GM18861 (cell line): ENCODE results near the gene TMTC1.
"Not testable (repeated sequence)": the region's sequence is repeated elsewhere in the genome, so short reads cannot be mapped to it uniquely, and the experiment has no call there.

ENCODE experiments used
- ATAC-seq: cut with Tn5 transposase; IDR thresholded peaks from one replicate; pipeline ENCODE4 v1.9.1; 2021; ENCODE audit not compliant: unreplicated experiment

Gene TMTC1

GRCh38 chr12:29783773-29784666 lies at the start of gene TMTC1:
TSS of gene TMTC1 (minus strand) at chr12:29783942. CDS start at chr12:29783751, 191 bp downstream.
- no peak for ATAC-seq

DNA sequence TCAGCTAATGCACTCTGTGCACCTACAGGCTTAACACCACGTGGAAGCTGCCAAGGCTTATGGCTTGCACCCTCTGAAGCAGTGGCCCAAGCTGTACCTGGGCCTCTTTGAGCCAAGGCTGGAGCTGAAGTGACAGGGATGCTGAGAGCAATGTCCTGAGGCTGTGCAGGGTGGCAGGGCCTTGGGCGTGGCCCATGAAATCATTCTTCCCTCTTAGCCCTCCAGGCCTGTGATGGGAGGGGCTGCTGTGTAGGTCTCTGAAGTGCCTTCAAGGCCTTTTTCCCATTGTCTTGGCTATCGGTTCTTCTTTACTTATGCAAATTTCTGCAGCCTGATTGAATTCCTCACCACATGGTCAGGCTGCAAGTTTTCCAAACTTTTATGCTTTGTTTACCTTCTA lies 47.4 kb upstream of the TMTC1 start:
- ATAC-seq: no peak

GRCh38 chr12:29830391-29830790 lies 46.6 kb upstream of the TMTC1 start:
- ATAC-seq: no peak

GRCh38 chr12:29818916-29819623 lies 35.3 kb upstream of the TMTC1 start:
- no peak for ATAC-seq

GRCh38 chr12:29816874-29817725 lies 33.4 kb upstream of the TMTC1 start:
- ATAC-seq: no peak

DNA sequence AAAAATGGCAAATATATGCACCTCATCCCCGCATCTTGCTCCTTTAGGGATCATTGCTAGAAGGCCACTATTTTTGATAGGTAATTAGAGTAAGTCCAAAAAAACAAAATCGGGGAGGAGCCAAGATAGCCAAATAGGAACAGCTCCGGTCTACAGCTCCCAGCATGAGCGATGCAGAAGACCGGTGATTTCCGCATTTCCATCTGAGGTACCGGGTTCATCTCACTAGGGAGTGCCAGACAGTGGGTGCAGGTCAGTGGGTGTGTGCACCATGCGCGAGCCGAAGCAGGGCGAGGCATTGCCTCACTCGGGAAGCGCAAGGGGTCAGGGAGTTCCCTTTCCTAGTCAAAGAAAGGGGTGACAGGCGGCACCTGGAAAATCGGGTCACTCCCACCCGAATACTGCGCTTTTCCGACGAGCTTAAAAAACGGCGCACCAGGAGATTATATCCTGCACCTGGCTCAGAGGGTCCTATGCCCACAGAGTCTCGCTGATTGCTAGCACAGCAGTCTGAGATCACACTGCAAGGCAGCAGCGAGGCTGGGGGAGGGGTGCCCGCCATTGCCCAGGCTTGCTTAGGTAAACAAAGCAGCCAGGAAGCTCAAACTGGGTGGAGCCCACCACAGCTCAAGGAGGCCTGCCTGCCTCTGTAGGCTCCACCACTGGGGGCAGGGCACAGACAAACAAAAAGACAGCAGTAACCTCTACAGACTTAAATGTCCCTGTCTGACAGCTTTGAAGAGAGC lies 26.0 kb upstream of the TMTC1 start:
- ATAC-seq: not testable (repeated sequence)

DNA sequence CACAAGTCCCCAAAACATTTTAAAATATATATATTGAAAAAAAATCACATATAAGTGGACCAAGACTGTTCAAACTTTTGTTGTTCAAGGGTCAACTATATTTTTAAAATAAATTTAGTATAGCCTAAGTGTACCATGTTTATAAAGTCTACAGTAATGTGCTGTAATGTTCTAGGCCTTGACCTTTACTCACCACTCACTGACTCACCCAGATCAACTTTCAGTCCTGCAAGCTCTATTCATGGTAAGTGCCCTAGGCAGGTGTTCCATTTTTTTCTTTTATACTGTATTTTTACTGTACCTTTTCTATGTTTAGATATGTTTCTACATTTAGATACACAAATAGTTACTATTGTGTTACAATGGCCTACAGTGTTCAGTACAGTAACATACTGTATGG lies 23.4 kb upstream of the TMTC1 start:
- no peak for ATAC-seq

GRCh38 chr12:29804019-29804418 lies 20.3 kb upstream of the TMTC1 start:
- no peak for ATAC-seq

DNA sequence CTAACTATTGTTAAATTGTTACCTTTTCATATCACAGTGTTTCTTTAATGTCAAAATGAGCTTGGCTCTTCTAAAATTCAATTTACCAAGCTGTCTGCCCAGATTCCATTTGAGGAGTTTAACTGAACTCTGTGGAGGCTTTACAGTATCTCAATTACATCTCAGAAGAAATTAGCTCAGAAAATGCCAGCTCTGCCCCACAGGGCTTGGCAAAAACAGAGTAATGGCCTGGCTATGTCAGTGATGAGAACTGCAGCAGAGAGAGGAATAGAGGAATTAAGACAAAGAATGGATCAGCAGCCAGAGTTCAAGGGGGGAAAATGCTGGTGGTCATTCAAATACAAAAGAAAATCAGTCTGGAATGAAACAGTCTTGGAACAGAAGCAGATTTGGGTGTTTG lies 15.8 kb upstream of the TMTC1 start:
- ATAC-seq: no peak

DNA sequence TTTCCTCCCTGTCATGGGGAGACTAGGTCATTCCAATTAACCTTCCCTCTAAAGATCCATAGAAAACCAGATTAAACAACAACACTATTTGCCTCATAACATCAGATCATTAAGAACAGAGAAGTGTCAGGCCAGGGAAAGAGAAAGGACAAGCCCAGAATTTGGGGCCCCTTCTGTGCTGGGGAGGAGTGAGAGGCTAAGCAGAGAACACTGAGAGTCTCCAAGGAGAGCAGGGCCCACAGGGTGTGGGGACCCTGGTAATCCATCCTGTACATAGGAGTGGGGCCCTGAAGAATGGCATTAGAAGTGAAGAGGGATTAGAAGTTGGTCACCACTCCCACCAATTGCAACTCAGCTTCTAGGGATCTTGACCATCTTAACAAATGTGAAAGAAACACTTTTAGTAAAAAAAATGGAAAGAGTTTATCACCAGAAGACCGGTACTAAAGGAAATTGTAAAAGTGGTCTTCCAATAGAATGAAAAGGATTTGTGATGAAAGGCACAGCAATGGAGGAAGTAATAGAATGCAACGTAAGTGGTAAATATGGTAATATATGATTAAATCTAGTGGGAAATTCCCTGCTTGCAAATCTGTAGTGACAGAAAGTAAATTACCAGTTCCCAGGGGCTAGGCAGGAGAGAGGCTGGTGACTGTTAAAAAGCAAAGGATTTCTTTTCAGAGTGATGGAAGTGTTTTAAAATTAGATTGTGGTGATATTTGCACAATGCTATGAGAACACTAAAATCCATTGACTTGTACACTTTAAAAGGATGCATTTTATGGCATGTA lies 14.0 kb upstream of the TMTC1 start:
- ATAC-seq: no peak

DNA sequence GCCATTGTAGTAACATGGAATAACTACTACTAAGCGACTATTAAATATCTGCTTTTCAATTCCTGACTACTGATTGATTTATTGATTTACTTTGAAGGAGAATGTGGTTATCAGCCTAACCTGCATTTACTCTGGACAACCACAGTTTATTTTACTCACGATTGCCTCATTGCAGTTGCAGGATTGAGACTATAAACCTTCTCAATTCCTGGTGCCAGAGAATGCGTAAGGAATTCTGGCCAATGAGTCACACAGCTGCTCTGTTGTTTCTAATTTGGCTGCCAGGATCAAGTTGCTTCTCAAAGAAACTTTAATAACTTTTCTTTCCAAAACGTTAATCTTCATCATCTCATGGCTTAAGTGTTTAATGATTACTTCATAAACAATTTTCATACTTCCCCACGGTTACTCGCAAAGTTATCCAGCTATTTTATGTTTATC lies 13.1 kb upstream of the TMTC1 start:
- ATAC-seq: no peak

- no peak for ATAC-seq
Measured at GRCh38 chr12:29795715-29796114, 12.0 kb upstream of the TMTC1 start.

DNA sequence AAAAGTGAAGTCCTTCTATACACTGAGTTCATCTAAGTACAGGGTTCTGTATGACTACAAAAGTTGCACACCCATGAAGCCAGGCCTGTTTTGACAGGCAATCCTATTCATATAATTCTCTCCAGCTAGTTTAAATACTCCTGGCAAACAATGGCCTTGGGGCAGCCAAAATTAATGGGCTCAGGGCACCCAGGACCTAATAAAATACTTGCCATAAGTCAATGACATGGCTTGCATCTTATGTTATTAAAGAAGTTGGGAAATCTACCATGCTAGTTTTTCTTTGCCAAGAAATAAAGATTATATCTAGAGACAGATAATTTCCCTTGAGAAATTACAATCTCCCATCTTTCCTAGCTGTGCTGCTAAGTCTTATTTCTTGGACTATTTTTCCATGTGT lies 11.1 kb upstream of the TMTC1 start:
- no peak for ATAC-seq

DNA sequence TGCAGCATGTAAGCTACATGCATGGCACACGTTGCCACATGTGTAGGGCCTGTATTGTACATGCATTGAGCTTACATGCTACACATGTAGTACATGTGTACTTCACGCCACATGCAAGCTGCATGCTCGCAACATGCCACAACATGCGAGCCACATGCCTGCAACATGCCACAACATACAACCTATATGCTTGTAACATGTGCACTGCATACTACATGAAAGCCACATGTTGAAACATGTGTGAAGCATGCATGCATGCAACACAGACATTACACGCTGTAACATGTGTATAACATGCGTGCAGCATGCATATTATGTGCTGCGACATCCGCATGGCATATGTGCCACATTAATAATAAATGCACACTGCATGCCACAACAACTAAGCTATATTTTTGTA lies 9.1 kb upstream of the TMTC1 start:
- ATAC-seq: no peak

DNA sequence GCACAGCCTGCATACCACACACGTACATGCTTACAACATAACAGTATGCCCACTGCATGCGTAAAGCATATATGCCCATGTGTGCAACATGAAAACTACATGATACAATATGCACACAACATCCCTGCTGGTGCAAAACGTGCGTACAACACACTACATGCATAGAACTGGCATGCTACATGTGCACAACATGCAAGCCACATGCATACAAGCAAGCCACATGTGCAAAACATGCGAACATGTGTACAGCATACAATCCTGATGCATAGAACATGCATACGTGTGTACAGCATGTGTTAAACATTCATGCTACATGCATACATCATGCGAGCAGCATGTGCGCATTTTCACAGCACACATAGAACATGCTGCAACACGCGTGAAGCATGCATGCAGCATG lies 8.4 kb upstream of the TMTC1 start:
- no peak for ATAC-seq

DNA sequence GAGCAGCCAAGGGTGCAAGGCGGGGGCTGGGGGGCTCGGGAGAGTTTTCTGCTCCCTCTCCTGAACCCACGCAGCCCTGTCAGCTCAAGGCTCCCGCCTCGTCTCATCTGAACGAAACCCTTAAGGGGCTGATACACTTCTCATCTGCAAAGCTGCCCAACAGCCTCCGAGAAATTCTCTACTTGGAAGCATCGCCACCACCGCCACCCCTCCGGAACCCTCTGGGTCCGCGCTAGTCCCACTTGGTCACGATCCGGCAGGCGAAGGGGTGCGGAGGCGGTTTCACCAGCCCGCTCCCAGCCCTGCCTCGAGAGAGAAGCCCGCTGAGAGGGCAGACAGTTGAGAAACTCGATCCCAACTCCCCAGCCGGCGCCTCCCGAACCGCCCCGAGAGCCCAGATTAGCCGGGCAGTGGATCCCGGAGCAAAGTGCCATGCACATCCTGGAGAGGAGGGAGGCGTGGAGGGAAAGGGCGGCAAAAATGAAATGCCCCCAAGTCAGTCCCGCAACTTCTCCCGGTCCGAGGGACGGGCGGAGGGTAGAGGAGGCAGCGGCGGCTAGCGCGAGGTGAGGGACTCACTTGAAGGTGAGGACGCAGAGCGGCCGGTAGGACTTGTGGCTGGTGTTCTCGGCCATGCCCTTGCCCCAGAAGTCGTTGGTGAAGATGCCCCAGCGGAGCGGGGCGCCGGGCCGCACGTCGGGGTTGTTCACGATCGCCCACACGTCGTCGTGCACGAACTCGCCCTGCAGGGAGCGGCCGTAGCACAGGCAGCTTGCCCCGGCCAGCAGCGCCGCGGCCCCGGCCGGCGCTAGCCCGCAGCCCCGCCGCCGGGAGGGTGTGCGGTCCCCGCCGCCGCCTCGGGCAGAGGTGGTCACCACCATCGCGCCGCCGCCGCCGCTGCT lies 620 bp downstream of the TMTC1 start:
- ATAC-seq: no peak

DNA sequence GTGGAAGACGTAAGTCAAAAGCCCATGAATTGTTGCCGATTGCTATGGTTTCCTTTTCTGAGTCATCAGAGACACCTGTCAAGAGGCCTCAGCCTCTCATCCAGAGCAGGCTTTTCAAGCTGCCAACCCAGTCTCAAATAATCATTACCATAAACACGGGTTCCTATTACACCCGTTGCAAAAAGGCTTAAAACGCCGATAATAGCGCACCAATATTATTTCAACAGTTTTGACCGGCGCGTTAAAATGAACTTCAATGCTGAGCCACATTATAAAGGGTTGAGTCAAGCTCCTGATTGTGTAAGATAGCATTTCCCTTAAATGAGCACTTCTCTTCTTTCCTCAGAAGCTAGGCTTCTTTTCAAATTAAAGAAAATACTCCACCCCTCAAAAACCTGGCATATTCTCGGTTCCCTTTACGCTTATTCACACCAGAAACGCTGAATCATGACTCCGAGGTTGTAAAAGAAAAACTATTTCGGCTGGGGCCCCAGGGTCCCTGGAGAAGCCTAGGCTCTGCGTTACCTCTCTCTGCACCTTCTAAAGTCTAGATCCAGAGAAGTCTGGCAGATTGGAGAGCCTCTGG lies 1.4 kb downstream of the TMTC1 start:
- ATAC-seq: peak; percentile 71

DNA sequence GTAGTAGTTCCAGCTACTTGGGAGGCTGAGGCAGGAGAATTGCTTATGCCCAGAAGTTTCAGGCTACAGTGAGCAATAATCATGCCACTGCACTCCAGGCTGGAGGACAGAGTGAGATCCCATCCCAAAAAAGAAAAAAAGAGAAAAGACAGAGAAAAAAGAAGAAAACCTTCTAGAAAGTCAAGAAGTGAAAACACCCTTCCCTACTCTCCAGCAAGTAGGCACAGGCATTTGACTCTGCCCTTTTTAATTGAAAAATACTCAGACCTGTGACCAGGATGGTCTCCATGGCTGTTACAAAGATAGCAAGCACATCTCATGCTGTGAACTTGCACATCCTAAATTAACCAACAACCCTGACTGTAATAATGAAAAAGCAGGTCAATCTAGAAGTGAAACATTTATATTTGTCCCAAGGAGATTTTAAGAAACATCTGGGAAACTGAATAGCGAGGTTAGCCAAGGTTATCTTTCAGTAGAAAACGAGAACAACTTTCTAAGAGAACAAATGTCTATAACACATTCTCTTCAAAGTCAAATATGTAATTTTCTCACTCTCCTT lies 2.0 kb downstream of the TMTC1 start:
- ATAC-seq: peak; percentile 25
